Upper lobe of left lung (tissue), 4 donors: ENCODE measurements around the gene AHSG.

Experiments used
- POLR2A ChIP-seq, 4 donors: fragments of 450-650 bp; IDR thresholded peaks; one replicate each; pipeline ENCODE4 v1.5.1; 2016 to 2017; ENCODE audit warnings: antibody characterized with exemption in 4 of 4, mild to moderate bottlenecking in 2 of 4
- POLR2AphosphoS5 ChIP-seq, 2 donors: sonication (generic); formaldehyde crosslinking; IDR thresholded peaks; one replicate each; pipeline ENCODE4 v1.5.1; 2017; ENCODE audit warnings: antibody characterized with exemption in 2 of 2
- TF ChIP-seq, protein P1 (sequence below), 6 experiments: fragments of 450-650 bp in 4 of 6; fragments of 200-600 bp in 2 of 6; sonication (generic) in 2 of 6; IDR thresholded peaks; one replicate each; pipeline ENCODE4 v1.5.1; 2016 to 2019; ENCODE audit warnings: antibody characterized with exemption in 6 of 6

DNA sequence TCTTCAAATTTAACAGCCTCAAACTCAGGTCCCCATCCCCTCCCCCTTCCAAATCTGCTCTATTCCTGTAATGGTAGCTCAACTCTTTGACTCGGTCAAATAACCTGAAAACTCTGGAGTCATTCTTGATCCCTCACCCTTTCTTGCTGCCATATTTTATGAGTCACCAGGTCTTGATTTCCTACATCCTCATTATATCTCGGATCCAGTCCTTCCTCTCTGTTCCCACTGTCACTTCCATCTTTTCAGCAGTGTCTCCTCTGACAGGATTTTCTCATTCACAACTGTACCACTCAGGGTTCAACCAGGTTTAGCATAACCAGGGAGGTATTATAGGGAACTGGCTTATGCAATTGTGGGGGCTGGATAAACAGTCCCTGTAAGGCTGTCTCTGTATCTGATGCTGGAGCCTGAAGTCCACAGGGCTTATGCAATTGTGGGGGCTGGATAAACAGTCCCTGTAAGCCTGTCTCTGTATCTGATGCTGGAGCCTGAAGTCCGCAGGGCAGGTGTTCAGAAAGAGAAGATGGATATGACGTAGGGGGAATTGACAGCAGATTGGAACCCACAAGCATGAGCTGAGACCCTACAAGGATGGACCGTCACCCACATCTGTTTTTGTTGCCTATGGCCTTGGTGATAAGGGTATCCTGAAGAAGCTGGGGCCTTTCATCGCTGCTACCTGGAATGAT, 18.2 kb downstream of the AHSG start:
- TF ChIP-seq, protein P1, sequence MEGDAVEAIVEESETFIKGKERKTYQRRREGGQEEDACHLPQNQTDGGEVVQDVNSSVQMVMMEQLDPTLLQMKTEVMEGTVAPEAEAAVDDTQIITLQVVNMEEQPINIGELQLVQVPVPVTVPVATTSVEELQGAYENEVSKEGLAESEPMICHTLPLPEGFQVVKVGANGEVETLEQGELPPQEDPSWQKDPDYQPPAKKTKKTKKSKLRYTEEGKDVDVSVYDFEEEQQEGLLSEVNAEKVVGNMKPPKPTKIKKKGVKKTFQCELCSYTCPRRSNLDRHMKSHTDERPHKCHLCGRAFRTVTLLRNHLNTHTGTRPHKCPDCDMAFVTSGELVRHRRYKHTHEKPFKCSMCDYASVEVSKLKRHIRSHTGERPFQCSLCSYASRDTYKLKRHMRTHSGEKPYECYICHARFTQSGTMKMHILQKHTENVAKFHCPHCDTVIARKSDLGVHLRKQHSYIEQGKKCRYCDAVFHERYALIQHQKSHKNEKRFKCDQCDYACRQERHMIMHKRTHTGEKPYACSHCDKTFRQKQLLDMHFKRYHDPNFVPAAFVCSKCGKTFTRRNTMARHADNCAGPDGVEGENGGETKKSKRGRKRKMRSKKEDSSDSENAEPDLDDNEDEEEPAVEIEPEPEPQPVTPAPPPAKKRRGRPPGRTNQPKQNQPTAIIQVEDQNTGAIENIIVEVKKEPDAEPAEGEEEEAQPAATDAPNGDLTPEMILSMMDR (IDR thresholded peaks at IDR 0.05): no peak
- TF ChIP-seq POLR2AphosphoS5 (IDR thresholded peaks at IDR 0.05) (no peak), POLR2A (IDR thresholded peaks at IDR 0.05) (no peak)
